Panc1 (cell line): ENCODE data around the gene CDKN1A. TPM values are rescaled to one million over a fixed set of nuclear protein-coding genes. Genes with fewer than 3 reads are reported as not detected.

Source experiments
- ATAC-seq: fragments of 200-7000 bp; cut with Tn5 transposase; 2 replicates; pipeline ENCODE4 v1.9.1; 2020; ENCODE audit warnings: mild to moderate bottlenecking, moderate library complexity
- BruUV-seq: library from RNA; stranded (reverse); fragments of 400-500 nt; replicated peaks from 2 replicates; lab custom pipeline; 2021; lab: Mats Ljungman, UMichigan
- CTCF ChIA-PET: fragments of 300-600 bp; sonication (Branson Sonifier 250); formaldehyde crosslinking; loops from one replicate; lab custom pipeline; 2022; ENCODE audit warnings: antibody characterized with exemption; lab: Charles Lee
- POLR2A ChIA-PET: fragments of 300-600 bp; sonication (Branson Sonifier 250); formaldehyde crosslinking; loops from one replicate; lab custom pipeline; 2022; ENCODE audit warnings: antibody characterized with exemption; lab: Charles Lee
- DNase-seq: peaks from one replicate; pipeline ENCODE4 v3.0.0-alpha.2; 2010; ENCODE audit warnings: low read depth, low spot score
- H3K27ac ChIP-seq: 2 replicates; pipeline ENCODE4 v1.5.1; 2011; ENCODE audit warnings: mild to moderate bottlenecking, low read length, inconsistent platforms
- H3K27me3 ChIP-seq: fragments of 200-500 bp; sonication (Bioruptor generic); 2 replicates; pipeline ENCODE4 v1.6.0; 2014; ENCODE audit warnings: low read length, inconsistent platforms; ENCODE audit not compliant: control insufficient read depth, insufficient read depth
- H3K36me3 ChIP-seq: fragments of 200-500 bp; sonication (Bioruptor generic); 2 replicates; pipeline ENCODE4 v1.5.1; 2014; ENCODE audit warnings: inconsistent platforms, mild to moderate bottlenecking, low read length, moderate library complexity; ENCODE audit not compliant: control insufficient read depth, insufficient read depth
- H3K4me1 ChIP-seq: 2 replicates; pipeline ENCODE4 v1.5.1; 2011; ENCODE audit warnings: inconsistent platforms, mild to moderate bottlenecking, low read length, moderate library complexity; ENCODE audit not compliant: control insufficient read depth, insufficient read depth
- H3K4me3 ChIP-seq, 2 experiments: 2 replicates each; pipeline ENCODE4 v1.5.1; 2011 to 2012; ENCODE audit warnings: low read depth in 2 of 2, low read length in 2 of 2, mild to moderate bottlenecking in 2 of 2, inconsistent platforms in 1 of 2, moderate library complexity in 1 of 2
- H3K9me3 ChIP-seq: fragments of 200-500 bp; sonication (Bioruptor generic); 2 replicates; pipeline ENCODE4 v1.5.1; 2014; ENCODE audit warnings: low read depth, mild to moderate bottlenecking, inconsistent platforms, low read length, moderate library complexity; ENCODE audit not compliant: control insufficient read depth, insufficient read depth
- POLR2AphosphoS5 ChIP-seq: IDR thresholded peaks from 2 replicates; pipeline ENCODE4 v1.6.1; 2012; ENCODE audit warnings: mild to moderate bottlenecking, low read depth, low read length, moderate library complexity
- SIN3A ChIP-seq: IDR thresholded peaks from 2 replicates; pipeline ENCODE4 v1.6.1; 2012; ENCODE audit warnings: low read depth, mild to moderate bottlenecking, low read length, moderate library complexity, borderline replicate concordance; ENCODE audit not compliant: insufficient read depth
- TCF7L2 ChIP-seq: IDR thresholded peaks from 2 replicates; pipeline ENCODE4 v1.6.1; 2011; ENCODE audit warnings: mild to moderate bottlenecking, low read depth, low read length, inconsistent platforms
- in situ Hi-C: cut with HindIII; loops from 2 replicates; pipeline ENCODE4 v1.10.0; 2016; ENCODE audit warnings: low sequenced_read_pairs, low pct_unique_long_range_greater_than_20kb
- intact Hi-C: fragments of 100-400 bp; cut with micrococcal nuclease; formaldehyde crosslinking; loops from one replicate; pipeline ENCODE4 v1.10.0; 2022; ENCODE audit not compliant: unreplicated experiment
- total RNA-seq: library from RNA; stranded (reverse); gene quantifications from one replicate; pipeline ENCODE4 v1.2.1, GENCODE V29; 2021; ENCODE audit not compliant: unreplicated experiment
- TF ChIP-seq, protein P1 (sequence below): fragments of 450-650 bp; IDR thresholded peaks from 2 replicates; pipeline ENCODE4 v1.5.1; 2017; ENCODE audit warnings: mild to moderate bottlenecking
- TF ChIP-seq, protein P2 (sequence below), 2 experiments: IDR thresholded peaks; 2 replicates each; pipeline ENCODE4 v1.6.1; 2011 to 2012; ENCODE audit warnings: low read depth in 2 of 2, control low read depth in 1 of 2, low read length in 1 of 2, mild to moderate bottlenecking in 1 of 2, moderate library complexity in 1 of 2; ENCODE audit not compliant: insufficient read depth in 1 of 2

The CDKN1A gene
- total RNA-seq, 1 experiment from 2014 or later, result 46.2 TPM

DNA sequence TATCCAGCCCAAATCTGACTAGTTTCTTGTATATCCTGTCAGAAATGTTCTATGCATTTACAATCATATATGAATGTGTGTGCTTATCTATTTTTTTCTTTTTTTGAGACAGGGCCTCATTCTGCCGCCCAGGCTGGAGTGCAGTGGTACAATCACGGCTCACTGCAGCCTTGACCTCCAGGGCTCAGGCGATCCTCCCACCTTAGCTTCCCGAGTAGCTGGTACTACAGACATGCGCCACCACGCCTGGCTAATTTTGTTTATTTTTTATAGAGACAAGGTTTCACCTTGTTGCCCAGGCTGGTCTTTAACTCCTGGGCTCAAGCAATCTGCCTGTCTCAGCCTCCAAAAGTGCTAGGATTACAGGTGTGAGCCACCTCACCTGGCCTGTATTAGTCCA is 16.1 kb downstream of the CDKN1A start:
- H3K9me3 ChIP-seq, result no peaks in the 10 kb centered on the region
- TF ChIP-seq, protein P1, sequence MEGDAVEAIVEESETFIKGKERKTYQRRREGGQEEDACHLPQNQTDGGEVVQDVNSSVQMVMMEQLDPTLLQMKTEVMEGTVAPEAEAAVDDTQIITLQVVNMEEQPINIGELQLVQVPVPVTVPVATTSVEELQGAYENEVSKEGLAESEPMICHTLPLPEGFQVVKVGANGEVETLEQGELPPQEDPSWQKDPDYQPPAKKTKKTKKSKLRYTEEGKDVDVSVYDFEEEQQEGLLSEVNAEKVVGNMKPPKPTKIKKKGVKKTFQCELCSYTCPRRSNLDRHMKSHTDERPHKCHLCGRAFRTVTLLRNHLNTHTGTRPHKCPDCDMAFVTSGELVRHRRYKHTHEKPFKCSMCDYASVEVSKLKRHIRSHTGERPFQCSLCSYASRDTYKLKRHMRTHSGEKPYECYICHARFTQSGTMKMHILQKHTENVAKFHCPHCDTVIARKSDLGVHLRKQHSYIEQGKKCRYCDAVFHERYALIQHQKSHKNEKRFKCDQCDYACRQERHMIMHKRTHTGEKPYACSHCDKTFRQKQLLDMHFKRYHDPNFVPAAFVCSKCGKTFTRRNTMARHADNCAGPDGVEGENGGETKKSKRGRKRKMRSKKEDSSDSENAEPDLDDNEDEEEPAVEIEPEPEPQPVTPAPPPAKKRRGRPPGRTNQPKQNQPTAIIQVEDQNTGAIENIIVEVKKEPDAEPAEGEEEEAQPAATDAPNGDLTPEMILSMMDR, result no peak
- TF ChIP-seq, protein P2, sequence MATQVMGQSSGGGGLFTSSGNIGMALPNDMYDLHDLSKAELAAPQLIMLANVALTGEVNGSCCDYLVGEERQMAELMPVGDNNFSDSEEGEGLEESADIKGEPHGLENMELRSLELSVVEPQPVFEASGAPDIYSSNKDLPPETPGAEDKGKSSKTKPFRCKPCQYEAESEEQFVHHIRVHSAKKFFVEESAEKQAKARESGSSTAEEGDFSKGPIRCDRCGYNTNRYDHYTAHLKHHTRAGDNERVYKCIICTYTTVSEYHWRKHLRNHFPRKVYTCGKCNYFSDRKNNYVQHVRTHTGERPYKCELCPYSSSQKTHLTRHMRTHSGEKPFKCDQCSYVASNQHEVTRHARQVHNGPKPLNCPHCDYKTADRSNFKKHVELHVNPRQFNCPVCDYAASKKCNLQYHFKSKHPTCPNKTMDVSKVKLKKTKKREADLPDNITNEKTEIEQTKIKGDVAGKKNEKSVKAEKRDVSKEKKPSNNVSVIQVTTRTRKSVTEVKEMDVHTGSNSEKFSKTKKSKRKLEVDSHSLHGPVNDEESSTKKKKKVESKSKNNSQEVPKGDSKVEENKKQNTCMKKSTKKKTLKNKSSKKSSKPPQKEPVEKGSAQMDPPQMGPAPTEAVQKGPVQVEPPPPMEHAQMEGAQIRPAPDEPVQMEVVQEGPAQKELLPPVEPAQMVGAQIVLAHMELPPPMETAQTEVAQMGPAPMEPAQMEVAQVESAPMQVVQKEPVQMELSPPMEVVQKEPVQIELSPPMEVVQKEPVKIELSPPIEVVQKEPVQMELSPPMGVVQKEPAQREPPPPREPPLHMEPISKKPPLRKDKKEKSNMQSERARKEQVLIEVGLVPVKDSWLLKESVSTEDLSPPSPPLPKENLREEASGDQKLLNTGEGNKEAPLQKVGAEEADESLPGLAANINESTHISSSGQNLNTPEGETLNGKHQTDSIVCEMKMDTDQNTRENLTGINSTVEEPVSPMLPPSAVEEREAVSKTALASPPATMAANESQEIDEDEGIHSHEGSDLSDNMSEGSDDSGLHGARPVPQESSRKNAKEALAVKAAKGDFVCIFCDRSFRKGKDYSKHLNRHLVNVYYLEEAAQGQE (IDR thresholded peaks at IDR 0.05; ENCODE audit: insufficient read depth in 1 of 2, low read depth in 2 of 2, low read length in 1 of 2), result no peak
- TF ChIP-seq SIN3A (no peak), TCF7L2 (no peak), POLR2AphosphoS5 (no peak)
- ChIA-PET CTCF (no interaction called here), POLR2A (no interaction called here)
- DNase-seq (no peak), ATAC-seq (no peak)
- no TSS peak for BruUV-seq
- H3K36me3 ChIP-seq, result no peaks in the 10 kb centered on the region
- no peaks in the 10 kb centered on the region for H3K4me1 ChIP-seq
- intact Hi-C loops, result no loop called here
- H3K4me3 ChIP-seq, result no peak overlapping the region
- no peaks in the 10 kb centered on the region for H3K27me3 ChIP-seq
- in situ Hi-C loops, result no loop called here
- H3K27ac ChIP-seq, result no peak overlapping the region

DNA sequence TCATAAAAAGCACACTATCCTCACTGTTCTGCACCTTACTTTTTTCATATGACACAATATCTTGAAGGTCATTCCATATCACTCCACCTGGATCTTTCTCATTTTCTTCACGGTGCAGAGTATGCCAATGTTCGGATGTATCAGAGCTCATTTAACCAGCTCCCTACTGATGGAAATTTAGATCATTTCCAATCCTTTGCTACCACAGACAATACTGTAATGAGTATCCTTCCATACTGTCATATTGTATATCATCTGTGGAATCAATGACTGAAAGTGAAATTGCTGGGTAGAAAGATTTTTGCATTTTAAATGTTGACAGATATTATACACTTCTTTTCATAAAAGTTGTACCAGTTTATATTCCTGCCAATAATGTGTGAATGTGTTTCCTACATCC is 16.9 kb downstream of the CDKN1A start:
- Histone ChIP-seq H3K4me3 (no peak overlapping the region), H3K4me1 (no peaks in the 10 kb centered on the region), H3K27me3 (no peaks in the 10 kb centered on the region), H3K27ac (no peak overlapping the region), H3K9me3 (no peaks in the 10 kb centered on the region), H3K36me3 (no peaks in the 10 kb centered on the region)
- ATAC-seq, result no peak
- CTCF ChIA-PET, result no interaction called here
- intact Hi-C loops, result no loop called here
- POLR2A ChIA-PET, result no interaction called here
- TF ChIP-seq SIN3A (no peak), TCF7L2 (no peak), POLR2AphosphoS5 (no peak)
- TF ChIP-seq, protein P2 (IDR thresholded peaks at IDR 0.05; ENCODE audit: insufficient read depth in 1 of 2, low read depth in 2 of 2, low read length in 1 of 2), result no peak
- TF ChIP-seq, protein P1, result no peak
- in situ Hi-C loops, result no loop called here
- DNase-seq, result no peak
- BruUV-seq, result no TSS peak
